ENCODE measurements around the gene UGCG. TPM values are rescaled to one million over a fixed set of nuclear protein-coding genes. Genes with fewer than 3 reads are reported as not detected.
"Not testable (repeated sequence)": the region's sequence is repeated elsewhere in the genome, so short reads cannot be mapped to it uniquely, and the experiment has no call there.

UGCG gene
- total and polyA plus RNA-seq, 2 of the 4 experiments (the other 2 are of a cell fraction), result 84.2 to 104 TPM

- not testable (repeated sequence) for H3K27ac ChIP-seq (ENCODE audit: insufficient read depth, low read length); H3K79me1 ChIP-seq (ENCODE audit: low read depth in 1 of 2, low read length in 2 of 2); ATAC-seq (ENCODE audit: low read depth)
Measured at GRCh38 chr9:111960485-111960884, 63.9 kb downstream of the UGCG start.

More at GRCh38 chr9:111960485-111960884, 63.9 kb downstream of the UGCG start:
- H3K4me2 ChIP-seq (ENCODE audit: low read depth, low read length); H3K14ac ChIP-seq (replicated peaks; ENCODE audit: low read depth, low read length); H2AFZ ChIP-seq (replicated peaks; ENCODE audit: low read length, poor library complexity); POLR2A ChIA-PET (ENCODE audit: unreplicated experiment); H3K56ac ChIP-seq (ENCODE audit: extremely low read depth, insufficient read depth, low read length); H3K23ac ChIP-seq (ENCODE audit: low read depth, low read length); H3K27me3 ChIP-seq (ENCODE audit: control insufficient read depth, insufficient read depth, low read length); H3K9ac ChIP-seq (ENCODE audit: low read depth, low read length); H2AK9ac ChIP-seq (replicated peaks; ENCODE audit: low read depth, low read length, poor library complexity); H3K9me3 ChIP-seq (ENCODE audit: control insufficient read depth, insufficient read depth, low read length); DNase-seq; dilution Hi-C loops (cut with HindIII; ENCODE audit: low sequenced_read_pairs, unreplicated experiment); intact Hi-C loops (cut with micrococcal nuclease); H3K36me3 ChIP-seq (ENCODE audit: control insufficient read depth, insufficient read depth, low read length); H2AK5ac ChIP-seq (ENCODE audit: low read depth, low read length); BruUV-seq (replicated peaks); H3K4me3 ChIP-seq (ENCODE audit: insufficient read depth, low read depth, low read length); H4K20me1 ChIP-seq (ENCODE audit: insufficient read depth, low read length): not testable (repeated sequence)
- H4K5ac ChIP-seq (ENCODE audit: low read depth, low read length), result peak overlapping the region; percentile 33; the same call in 1 of the 2 replicates
- H3K4me1 ChIP-seq (ENCODE audit: control insufficient read depth, insufficient read depth, low read length), result peaks cover 24% of the 10 kb centered on the region
- TF ChIP-seq CEBPB (IDR thresholded peaks at IDR 0.05; ENCODE audit: low read depth, low read length), result 0 out of 2 replicates have a peak, but pooled peaks have one; percentile 34
- 0 out of 3 replicates have a peak overlapping the region, but pooled peaks have one; percentile 90 for H2BK15ac ChIP-seq (ENCODE audit: low read depth, low read length)
- peak overlapping the region; percentile 23 to 29; a peak in 2 of 4 replicates for H4K8ac ChIP-seq (ENCODE audit: low read depth in 2 of 2, low read length in 2 of 2)
- peak overlapping the region; percentile 68; the same call in 1 of the 2 replicates for H2BK120ac ChIP-seq (ENCODE audit: low read depth, low read length)
- WGBS, 2 experiments (ENCODE audit: extremely low coverage in 2 of 2, insufficient read length in 1 of 2), result no CpG with 5 or more reads among the region's 4 CpGs
- peak overlapping the region; percentile 21; the same call in 1 of the 2 replicates for H4K91ac ChIP-seq (ENCODE audit: insufficient read depth, low read depth, low read length)
- peaks cover 14% of the 10 kb centered on the region for H3K9me1 ChIP-seq (ENCODE audit: insufficient read depth, low read length)
- H2BK5ac ChIP-seq (ENCODE audit: low read depth, low read length, poor library complexity, severe bottlenecking), result peak overlapping the region; percentile 100
- CTCF ChIA-PET, result interaction anchor here (0.9 kb wide), 1 partner anchor 18 kb away, joined by 3 read pairs; no protein-coding TSS in a partner anchor
- H3K4ac ChIP-seq (ENCODE audit: low read depth, low read length), result peak overlapping the region; percentile 26; the same call in 1 of the 2 replicates
- H2BK20ac ChIP-seq (ENCODE audit: low read depth, low read length), result 0 out of 2 replicates have a peak overlapping the region, but pooled peaks have one; percentile 48
- in situ Hi-C loops (cut with MboI; ENCODE audit: low sequenced_read_pairs), result loop anchor here (5.0 kb wide), 1 partner anchor 92 kb away; no protein-coding TSS in a partner anchor
- peak overlapping the region; percentile 81; the same call in 1 of the 2 replicates for H3K18ac ChIP-seq (ENCODE audit: low read depth, low read length)
